WTC11 (cell line): ENCODE data around the gene CCDC117.

Source experiments
- ATF3 ChIP-seq: sonication (generic); formaldehyde crosslinking; conservative IDR thresholded peaks from 2 replicates; pipeline ENCODE4 v1.8.1; 2022; ENCODE audit warnings: mild to moderate bottlenecking, missing genetic modification reagents
- FOXP1 ChIP-seq: sonication (generic); formaldehyde crosslinking; IDR thresholded peaks from 2 replicates; pipeline ENCODE4 v1.8.0; 2022; ENCODE audit warnings: missing genetic modification reagents, mild to moderate bottlenecking, moderate library complexity, borderline replicate concordance
- JUN ChIP-seq: sonication (generic); formaldehyde crosslinking; IDR thresholded peaks from 2 replicates; pipeline ENCODE4 v1.8.0; 2023; ENCODE audit warnings: mild to moderate bottlenecking, missing genetic modification reagents
- KAT7 ChIP-seq: sonication (generic); formaldehyde crosslinking; IDR thresholded peaks from 2 replicates; pipeline ENCODE4 v1.8.1; 2023; ENCODE audit warnings: missing genetic modification reagents, mild to moderate bottlenecking, borderline replicate concordance
- NFYB ChIP-seq: sonication (generic); formaldehyde crosslinking; conservative IDR thresholded peaks from 2 replicates; pipeline ENCODE4 v1.8.0; 2022; ENCODE audit warnings: low read depth, missing genetic modification reagents
- NR3C1 ChIP-seq: sonication (generic); formaldehyde crosslinking; conservative IDR thresholded peaks from 2 replicates; pipeline ENCODE4 v1.8.1; 2023; ENCODE audit warnings: low read depth, mild to moderate bottlenecking, missing genetic modification reagents
- ZNF138 ChIP-seq: sonication (generic); formaldehyde crosslinking; conservative IDR thresholded peaks from 2 replicates; pipeline ENCODE4 v1.8.1; 2022; ENCODE audit warnings: mild to moderate bottlenecking, moderate library complexity, missing genetic modification reagents
- TF ChIP-seq, protein P1 (sequence below): fragments of 200-600 bp; IDR thresholded peaks from 2 replicates; pipeline ENCODE4 v1.8.0; 2022; ENCODE audit warnings: antibody characterized with exemption
- TF ChIP-seq, protein P2 (sequence below): sonication (generic); formaldehyde crosslinking; IDR thresholded peaks from 2 replicates; pipeline ENCODE4 v1.8.1; 2023; ENCODE audit warnings: mild to moderate bottlenecking, missing genetic modification reagents, moderate library complexity
- TF ChIP-seq, protein P3 (sequence below): sonication (generic); formaldehyde crosslinking; IDR thresholded peaks from 2 replicates; pipeline ENCODE4 v1.8.0; 2022; ENCODE audit warnings: mild to moderate bottlenecking, missing genetic modification reagents
- TF ChIP-seq, protein P4 (sequence below): sonication (generic); formaldehyde crosslinking; IDR thresholded peaks from 2 replicates; pipeline ENCODE4 v1.8.1; 2023; ENCODE audit warnings: mild to moderate bottlenecking, missing genetic modification reagents, moderate library complexity

DNA sequence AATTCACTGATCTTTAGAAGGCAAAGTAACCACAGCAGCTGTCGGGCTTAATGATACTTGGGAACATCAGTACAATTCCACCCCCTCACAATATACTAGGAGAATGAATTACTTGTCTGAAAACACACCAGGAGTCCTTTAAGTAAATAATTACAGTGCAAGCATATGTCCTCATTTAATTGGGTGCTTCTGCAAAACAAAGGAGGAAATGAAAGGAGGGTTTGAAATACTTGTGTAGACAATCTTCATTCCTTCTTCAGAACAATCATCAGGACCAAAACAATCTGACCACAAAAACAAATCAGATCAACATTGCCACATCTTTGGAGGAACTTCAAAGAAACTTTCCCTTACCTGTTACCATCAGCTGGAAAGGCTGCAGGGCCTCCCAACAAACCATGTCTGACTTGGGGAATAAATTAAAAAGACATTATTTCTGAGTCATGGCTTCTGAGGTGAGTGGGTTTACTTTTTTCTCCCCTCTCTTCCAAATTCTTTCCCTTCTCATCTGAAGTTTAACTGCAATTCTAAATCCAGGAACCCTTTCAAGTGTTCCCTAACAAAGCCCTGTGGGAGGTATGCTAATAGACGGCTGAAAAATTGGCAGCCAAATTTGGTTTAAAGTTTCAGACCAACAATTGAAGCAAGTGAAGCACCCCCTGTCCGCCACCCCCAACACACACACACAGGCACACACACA, 12.5 kb upstream of the CCDC117 start:
- TF ChIP-seq, protein P1, sequence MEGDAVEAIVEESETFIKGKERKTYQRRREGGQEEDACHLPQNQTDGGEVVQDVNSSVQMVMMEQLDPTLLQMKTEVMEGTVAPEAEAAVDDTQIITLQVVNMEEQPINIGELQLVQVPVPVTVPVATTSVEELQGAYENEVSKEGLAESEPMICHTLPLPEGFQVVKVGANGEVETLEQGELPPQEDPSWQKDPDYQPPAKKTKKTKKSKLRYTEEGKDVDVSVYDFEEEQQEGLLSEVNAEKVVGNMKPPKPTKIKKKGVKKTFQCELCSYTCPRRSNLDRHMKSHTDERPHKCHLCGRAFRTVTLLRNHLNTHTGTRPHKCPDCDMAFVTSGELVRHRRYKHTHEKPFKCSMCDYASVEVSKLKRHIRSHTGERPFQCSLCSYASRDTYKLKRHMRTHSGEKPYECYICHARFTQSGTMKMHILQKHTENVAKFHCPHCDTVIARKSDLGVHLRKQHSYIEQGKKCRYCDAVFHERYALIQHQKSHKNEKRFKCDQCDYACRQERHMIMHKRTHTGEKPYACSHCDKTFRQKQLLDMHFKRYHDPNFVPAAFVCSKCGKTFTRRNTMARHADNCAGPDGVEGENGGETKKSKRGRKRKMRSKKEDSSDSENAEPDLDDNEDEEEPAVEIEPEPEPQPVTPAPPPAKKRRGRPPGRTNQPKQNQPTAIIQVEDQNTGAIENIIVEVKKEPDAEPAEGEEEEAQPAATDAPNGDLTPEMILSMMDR = no peak
- TF ChIP-seq KAT7 (CRISPR knock-in tag) (no peak), ATF3 (CRISPR knock-in tag) (no peak), JUN (CRISPR knock-in tag) (no peak), NR3C1 (CRISPR knock-in tag) (no peak), ZNF138 (CRISPR knock-in tag) (no peak), NFYB (no peak), FOXP1 (CRISPR knock-in tag) (no peak)
- TF ChIP-seq, protein P2, sequence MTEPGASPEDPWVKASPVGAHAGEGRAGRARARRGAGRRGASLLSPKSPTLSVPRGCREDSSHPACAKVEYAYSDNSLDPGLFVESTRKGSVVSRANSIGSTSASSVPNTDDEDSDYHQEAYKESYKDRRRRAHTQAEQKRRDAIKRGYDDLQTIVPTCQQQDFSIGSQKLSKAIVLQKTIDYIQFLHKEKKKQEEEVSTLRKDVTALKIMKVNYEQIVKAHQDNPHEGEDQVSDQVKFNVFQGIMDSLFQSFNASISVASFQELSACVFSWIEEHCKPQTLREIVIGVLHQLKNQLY (CRISPR knock-in tag) = no peak
- TF ChIP-seq, protein P3, sequence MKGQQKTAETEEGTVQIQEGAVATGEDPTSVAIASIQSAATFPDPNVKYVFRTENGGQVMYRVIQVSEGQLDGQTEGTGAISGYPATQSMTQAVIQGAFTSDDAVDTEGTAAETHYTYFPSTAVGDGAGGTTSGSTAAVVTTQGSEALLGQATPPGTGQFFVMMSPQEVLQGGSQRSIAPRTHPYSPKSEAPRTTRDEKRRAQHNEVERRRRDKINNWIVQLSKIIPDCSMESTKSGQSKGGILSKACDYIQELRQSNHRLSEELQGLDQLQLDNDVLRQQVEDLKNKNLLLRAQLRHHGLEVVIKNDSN (CRISPR knock-in tag) = no peak
- TF ChIP-seq, protein P4, sequence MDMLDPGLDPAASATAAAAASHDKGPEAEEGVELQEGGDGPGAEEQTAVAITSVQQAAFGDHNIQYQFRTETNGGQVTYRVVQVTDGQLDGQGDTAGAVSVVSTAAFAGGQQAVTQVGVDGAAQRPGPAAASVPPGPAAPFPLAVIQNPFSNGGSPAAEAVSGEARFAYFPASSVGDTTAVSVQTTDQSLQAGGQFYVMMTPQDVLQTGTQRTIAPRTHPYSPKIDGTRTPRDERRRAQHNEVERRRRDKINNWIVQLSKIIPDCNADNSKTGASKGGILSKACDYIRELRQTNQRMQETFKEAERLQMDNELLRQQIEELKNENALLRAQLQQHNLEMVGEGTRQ (CRISPR knock-in tag) = no peak
